B cell (primary cell): ENCODE measurements around the gene LRCH1. TPM values are rescaled to one million over a fixed set of nuclear protein-coding genes. Genes with fewer than 3 reads are reported as not detected.

Experiments
- ATAC-seq: fragments of 200-7000 bp; cut with Tn5 transposase; one replicate; pipeline ENCODE4 v1.10.0; 2021; ENCODE audit warnings: low read depth, mild to moderate bottlenecking, moderate number of reproducible peaks, moderate library complexity
- CTCF ChIA-PET: fragments of 350-600 bp; sonication (Branson Sonifier 250); formaldehyde crosslinking; loops from one replicate; lab custom pipeline; 2021; ENCODE audit warnings: antibody characterized with exemption, inconsistent platforms; lab: Charles Lee
- POLR2A ChIA-PET: fragments of 350-600 bp; sonication (Branson Sonifier 250); formaldehyde crosslinking; loops from one replicate; lab custom pipeline; 2021; ENCODE audit warnings: antibody characterized with exemption; lab: Charles Lee
- DNase-seq: peaks from one replicate; pipeline ENCODE4 v3.0.0; 2013
- H2AFZ ChIP-seq: 2 replicates; pipeline ENCODE4 v1.6.1; 2012; ENCODE audit warnings: mild to moderate bottlenecking, low read depth, low read length; ENCODE audit not compliant: insufficient read depth, poor library complexity, severe bottlenecking
- H3K27ac ChIP-seq, 2 donors: 1 replicate in 1 of 2; 2 replicates in 1 of 2; pipeline ENCODE4 v1.5.1; 2012 to 2013; ENCODE audit warnings: low read length in 2 of 2, mild to moderate bottlenecking in 2 of 2, moderate library complexity in 1 of 2
- H3K27me3 ChIP-seq, 4 experiments: fragments of 200-600 bp in 1 of 4; sonication (generic) in 1 of 4; replicated peaks in 1 of 4; 1 replicate in 2 of 4; 2 replicates in 2 of 4; pipeline versions ENCODE4 v1.6.1 to v1.7.0; 2013 to 2016; ENCODE audit warnings: low read length in 3 of 4, mild to moderate bottlenecking in 2 of 4, mixed read lengths in 1 of 4, moderate library complexity in 1 of 4; ENCODE audit not compliant: insufficient read depth in 4 of 4, control insufficient read depth in 3 of 4; ENCODE audit errors: control extremely low read depth in 1 of 4
- H3K36me3 ChIP-seq, 2 experiments: replicated peaks in 1 of 2; 1 replicate in 1 of 2; 2 replicates in 1 of 2; pipeline versions ENCODE4 v1.6.1 to v1.7.1; 2013; ENCODE audit warnings: low read length in 1 of 2; ENCODE audit not compliant: insufficient read depth in 2 of 2, control insufficient read depth in 1 of 2; ENCODE audit errors: control extremely low read depth in 1 of 2, extremely low read depth in 1 of 2
- H3K4me1 ChIP-seq, 2 donors: fragments of 200-600 bp in 1 of 2; sonication (generic) in 1 of 2; 1 replicate in 1 of 2; 2 replicates in 1 of 2; pipeline versions ENCODE4 v1.5.1 to v1.6.1; 2013 to 2017; ENCODE audit warnings: low read length in 2 of 2; ENCODE audit not compliant: control insufficient read depth in 2 of 2, insufficient read depth in 2 of 2
- H3K4me2 ChIP-seq: replicated peaks from 2 replicates; pipeline ENCODE3; 2012; ENCODE audit warnings: mild to moderate bottlenecking, low read depth, low read length; ENCODE audit not compliant: poor library complexity, severe bottlenecking
- H3K4me3 ChIP-seq, 5 experiments: fragments of 200-600 bp in 1 of 5; sonication (generic) in 1 of 5; 1 replicate in 3 of 5; 2 replicates in 2 of 5; pipeline versions ENCODE4 v1.5.1 to v1.7.0; 2011 to 2016; ENCODE audit warnings: low read length in 4 of 5, mild to moderate bottlenecking in 4 of 5, low read depth in 2 of 5, control low read depth in 1 of 5, moderate library complexity in 1 of 5; ENCODE audit not compliant: insufficient read depth in 1 of 5; ENCODE audit errors: control extremely low read depth in 1 of 5, extremely low read depth in 1 of 5
- H3K79me2 ChIP-seq: fragments of 200-600 bp; sonication (generic); one replicate; pipeline ENCODE4 v1.6.0; 2016; ENCODE audit warnings: low read length; ENCODE audit not compliant: control insufficient read depth, insufficient read depth
- H3K9ac ChIP-seq: fragments of 200-600 bp; sonication (generic); 2 replicates; pipeline ENCODE4 v1.6.1; 2017; ENCODE audit warnings: mild to moderate bottlenecking, low read length, moderate library complexity
- H3K9me3 ChIP-seq, 3 donors: one replicate each; pipeline versions ENCODE4 v1.6.1 to v1.7.1; 2013; ENCODE audit warnings: low read length in 2 of 3; ENCODE audit not compliant: control insufficient read depth in 2 of 3, insufficient read depth in 1 of 3; ENCODE audit errors: control extremely low read depth in 1 of 3
- H4K20me1 ChIP-seq: 2 replicates; pipeline ENCODE4 v1.6.0; 2012; ENCODE audit warnings: mild to moderate bottlenecking, low read length; ENCODE audit not compliant: insufficient read depth, control insufficient read depth, poor library complexity, severe bottlenecking
- H3K27ac Mint-ChIP-seq: one replicate; pipeline ENCODE4 v1.8.0; 2021; ENCODE audit warnings: mixed read lengths
- H3K27me3 Mint-ChIP-seq: one replicate; pipeline ENCODE4 v1.8.0; 2021; ENCODE audit warnings: mixed read lengths
- H3K4me1 Mint-ChIP-seq: one replicate; pipeline ENCODE4 v1.8.0; 2021; ENCODE audit warnings: mixed read lengths
- H3K4me3 Mint-ChIP-seq: one replicate; pipeline ENCODE4 v1.8.0; 2021; ENCODE audit warnings: mixed read lengths
- H3K9me3 Mint-ChIP-seq: one replicate; pipeline ENCODE4 v1.8.0; 2022; ENCODE audit warnings: mixed read lengths; ENCODE audit not compliant: insufficient read depth
- CTCF ChIP-seq: fragments of 200-600 bp; IDR thresholded peaks from one replicate; pipeline ENCODE4 v1.8.0; 2022; ENCODE audit warnings: antibody characterized with exemption, mild to moderate bottlenecking
- EZH2 ChIP-seq: IDR thresholded peaks from 2 replicates; pipeline ENCODE4 v1.6.1; 2012; ENCODE audit warnings: borderline replicate concordance, low read depth, mild to moderate bottlenecking, moderate library complexity, low read length; ENCODE audit not compliant: insufficient read depth, poor library complexity, severe bottlenecking
- WGBS: methylation state at CpG from one replicate; pipeline ENCODE4 v1.1.5; 2013; ENCODE audit warnings: missing lambda C conversion rate; ENCODE audit not compliant: insufficient coverage; 5-methylcytosine and 5-hydroxymethylcytosine counted together
- intact Hi-C: fragments of 100-400 bp; cut with micrococcal nuclease; formaldehyde crosslinking; loops from one replicate; pipeline ENCODE4 v1.10.0; 2022
- polyA plus RNA-seq: library from polyadenylated mRNA; depleted of rRNA; stranded (reverse); fragments of >200 nt; gene quantifications from 2 replicates; pipeline ENCODE4 v1.2.3, GENCODE V29; 2012
- total RNA-seq, 2 donors: library from RNA; stranded (reverse); fragments of 120-200 nt in 1 of 2; gene quantifications; 1 replicate in 1 of 2; 2 replicates in 1 of 2; pipeline versions ENCODE4 v1.2.3 to v1.2.4, GENCODE V29; 2013 to 2022

Gene LRCH1
- total and polyA plus RNA-seq, 2 donors (not counting 1 experiment from before 2014, with no cell fraction given): 13.0 to 50.3 TPM

DNA sequence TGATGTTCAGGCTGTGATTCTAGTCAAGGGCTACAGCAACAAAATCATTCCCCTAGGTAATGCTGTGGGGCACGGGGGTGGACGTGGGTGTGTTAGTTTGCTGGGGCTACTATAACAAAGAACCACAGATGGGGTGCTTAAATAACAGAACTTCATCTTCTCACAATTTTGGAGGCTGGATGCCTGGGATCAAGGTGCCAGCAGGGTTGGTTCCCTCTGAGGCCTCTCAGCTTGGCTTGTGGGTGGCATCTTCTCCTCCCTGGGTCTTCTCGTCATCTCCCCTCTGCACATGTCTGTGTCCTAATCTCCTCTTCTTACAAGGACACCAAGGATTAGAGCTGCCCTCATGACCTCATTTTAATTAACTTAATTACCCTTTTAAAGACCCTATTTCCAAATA is 129.0 kb downstream of the LRCH1 start:
- no peak overlapping the region for H3K4me3 ChIP-seq
- no peaks in the 10 kb centered on the region for H3K9me3 Mint-ChIP-seq
- peaks cover 66% of the 10 kb centered on the region for H3K79me2 ChIP-seq
- H3K4me2 ChIP-seq: no peak overlapping the region
- POLR2A ChIA-PET: no interaction called here
- no peak overlapping the region for H2AFZ ChIP-seq
- H3K4me1 Mint-ChIP-seq: peaks cover 15% of the 10 kb centered on the region
- H3K27me3 ChIP-seq: no peaks in the 10 kb centered on the region
- DNase-seq (no peak), ATAC-seq (no peak)
- H3K36me3 ChIP-seq: peaks cover 11 to 17% of the 10 kb centered on the region in 2 experiments
- peaks cover 23 to 24% of the 10 kb centered on the region in 2 donors for H3K4me1 ChIP-seq
- no peak for TF ChIP-seq CTCF
- TF ChIP-seq EZH2: no peak
- H4K20me1 ChIP-seq: peaks cover 6% of the 10 kb centered on the region
- no peak overlapping the region for H3K4me3 Mint-ChIP-seq
- WGBS: 100% methylated on average over 1 of the region's 3 CpGs
- H3K27ac Mint-ChIP-seq: no peak overlapping the region
- H3K27me3 Mint-ChIP-seq: no peaks in the 10 kb centered on the region
- intact Hi-C loops: no loop called here
- no peak overlapping the region for H3K9ac ChIP-seq
- H3K27ac ChIP-seq: no peak overlapping the region
- no peaks in the 10 kb centered on the region for H3K9me3 ChIP-seq
- CTCF ChIA-PET: interaction anchor here (10.6 kb wide), 1 partner anchor 130 kb away, joined by 120 read pairs; the partner anchor contains the start of gene LRCH1

DNA sequence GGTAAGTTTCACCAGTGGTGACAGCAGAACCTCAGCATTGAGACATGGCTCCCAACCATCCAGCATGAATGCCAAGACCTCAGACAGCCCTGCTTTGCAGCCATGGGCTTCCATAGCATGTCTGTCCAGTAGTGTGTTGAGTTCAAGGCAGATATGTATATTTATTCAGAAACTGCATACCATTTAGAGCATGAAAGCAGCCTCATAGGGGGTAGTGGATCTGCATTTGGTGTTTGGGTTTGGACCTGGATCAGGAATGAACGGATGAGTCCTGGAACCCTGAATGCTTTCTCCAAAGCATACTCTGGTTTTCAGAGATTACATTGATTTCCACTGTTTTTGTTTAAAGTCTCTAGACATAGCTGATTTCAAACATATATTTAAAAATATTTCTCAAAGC is 129.7 kb downstream of the LRCH1 start:
- no peak overlapping the region for H3K27ac ChIP-seq
- POLR2A ChIA-PET: no interaction called here
- H3K27ac Mint-ChIP-seq: no peak overlapping the region
- no peak for DNase-seq
- no peak overlapping the region for H2AFZ ChIP-seq
- intact Hi-C loops: no loop called here
- WGBS: no CpG with 5 or more reads among the region's 1 CpG
- H3K79me2 ChIP-seq: peaks cover 64% of the 10 kb centered on the region
- no peaks in the 10 kb centered on the region for H3K27me3 Mint-ChIP-seq
- no peak overlapping the region for H3K4me3 ChIP-seq
- H3K36me3 ChIP-seq: peaks cover 11 to 17% of the 10 kb centered on the region in 2 experiments
- ATAC-seq: no peak
- TF ChIP-seq EZH2 (no peak), CTCF (no peak)
- no peak overlapping the region for H3K4me2 ChIP-seq
- H3K9ac ChIP-seq: no peak overlapping the region
- H4K20me1 ChIP-seq: peaks cover 6% of the 10 kb centered on the region
- peaks cover 18% of the 10 kb centered on the region for H3K4me1 Mint-ChIP-seq
- H3K4me1 ChIP-seq: peaks cover 23 to 25% of the 10 kb centered on the region in 2 donors
- no peaks in the 10 kb centered on the region for H3K9me3 Mint-ChIP-seq
- H3K4me3 Mint-ChIP-seq: no peak overlapping the region
- no peaks in the 10 kb centered on the region for H3K9me3 ChIP-seq
- CTCF ChIA-PET: interaction anchor here (1.1 to 10.6 kb wide), 4 partner anchors 38 to 188 kb away, joined by 3 to 120 read pairs (median 4); partner anchors contain the start of gene LRCH1
- H3K27me3 ChIP-seq: no peaks in the 10 kb centered on the region
